22Rv1 (cell line): ENCODE measurements around the gene STAT4.

Experiments used
- CTCF ChIP-seq: fragments of 450-650 bp; IDR thresholded peaks from 2 replicates; pipeline ENCODE4 v1.5.1; 2017; ENCODE audit warnings: mild to moderate bottlenecking
- ZFX ChIP-seq: fragments of 450-650 bp; IDR thresholded peaks from 2 replicates; pipeline ENCODE4 v1.6.1; 2017; ENCODE audit warnings: antibody characterized with exemption, borderline replicate concordance

GRCh38 chr2:191148791-191149190, 2.0 kb downstream of the STAT4 start:
- TF ChIP-seq CTCF, result no peak
- TF ChIP-seq ZFX, result no peak
